Suppressor macrophage (primary cell): ENCODE measurements around the gene CTBP1.

ENCODE experiments used
- DNase-seq, 4 experiments: peaks; one replicate each; pipeline ENCODE4 v3.0.0-alpha.2; 2020 to 2022

Gene CTBP1

GRCh38 chr4:1172971-1173757 lies 75.8 kb downstream of the CTBP1 start:
- DNase-seq: peak in 1 of 4 experiments; percentile 30

GRCh38 chr4:1172228-1172851 lies 76.6 kb downstream of the CTBP1 start, which contains the start of gene SPON2:
Gene SPON2, minus strand, starts transcription at chr4:1172583.
- DNase-seq: peak; percentile 30 to 73 (median 57)

GRCh38 chr4:1171311-1172227 lies 77.4 kb downstream of the CTBP1 start:
- DNase-seq: peak; percentile 29 to 63 (median 44)

- no peak for DNase-seq
These were observed 78.0 kb downstream of the CTBP1 start for GRCh38 chr4:1170976-1171310.

- no peak for DNase-seq
These were observed 78.6 kb downstream of the CTBP1 start for GRCh38 chr4:1170156-1170975.

GRCh38 chr4:1169691-1170096 lies 79.2 kb downstream of the CTBP1 start:
- no peak for DNase-seq

- no peak for DNase-seq
These were observed 79.7 kb downstream of the CTBP1 start for GRCh38 chr4:1169171-1169671.

- no peak for DNase-seq
These were observed 80.5 kb downstream of the CTBP1 start for GRCh38 chr4:1168191-1169101.

- DNase-seq: peak; percentile 80 to 90 (median 89)
These were observed 81.5 kb downstream of the CTBP1 start for GRCh38 chr4:1167244-1167949.

- DNase-seq: no peak
These were observed 82.3 kb downstream of the CTBP1 start for GRCh38 chr4:1166509-1167243.

- no peak for DNase-seq
These were observed 83.9 kb downstream of the CTBP1 start for GRCh38 chr4:1164956-1165545.

- DNase-seq: no peak
These were observed 84.5 kb downstream of the CTBP1 start for GRCh38 chr4:1164444-1164843.

- DNase-seq: no peak
These were observed 84.9 kb downstream of the CTBP1 start for GRCh38 chr4:1164040-1164439.
